Peyer's patch (tissue), 4 donors: Measurements from ENCODE around the gene CACNA2D1. TPM values are rescaled to one million over a fixed set of nuclear protein-coding genes. Genes with fewer than 3 reads are reported as not detected.

ENCODE experiments used
- DNase-seq, 3 donors: peaks; one replicate each; pipeline ENCODE4 v3.0.0-alpha.2; 2017 to 2019
- H3K27ac ChIP-seq, 4 donors: fragments of 200-600 bp; sonication (generic); one replicate each; pipeline ENCODE4 v1.5.1; 2016 to 2019
- H3K27me3 ChIP-seq, 2 donors: fragments of 200-600 bp; sonication (generic); one replicate each; pipeline ENCODE4 v1.5.1; 2019
- H3K36me3 ChIP-seq, 3 donors: fragments of 200-600 bp; sonication (generic); one replicate each; pipeline ENCODE4 v1.5.1; 2016 to 2019
- H3K4me1 ChIP-seq, 4 donors: fragments of 200-600 bp; sonication (generic); one replicate each; pipeline ENCODE4 v1.5.1; 2016 to 2019
- H3K4me3 ChIP-seq, 4 donors: fragments of 200-600 bp; sonication (generic); 1 replicate in 3 of 4; 2 replicates in 1 of 4; pipeline ENCODE4 v1.5.1; 2016 to 2019; ENCODE audit warnings: mild to moderate bottlenecking in 1 of 4
- H3K9me3 ChIP-seq, 4 donors: fragments of 200-600 bp; sonication (generic); one replicate each; pipeline ENCODE4 v1.5.1; 2016 to 2019; ENCODE audit warnings: mild to moderate bottlenecking in 1 of 4
- POLR2A ChIP-seq, 2 donors: fragments of 450-650 bp; IDR thresholded peaks; one replicate each; pipeline ENCODE4 v1.5.1; 2017; ENCODE audit warnings: antibody characterized with exemption in 2 of 2, mild to moderate bottlenecking in 2 of 2, moderate library complexity in 2 of 2
- total RNA-seq, 4 donors: library from RNA; depleted of rRNA; stranded (reverse); fragments of >200 nt; gene quantifications; one replicate each; pipeline ENCODE4 v1.1.0, GENCODE V29; 2016
- TF ChIP-seq, protein P1 (sequence below), 6 experiments: fragments of 450-650 bp in 4 of 6; fragments of 200-600 bp in 2 of 6; sonication (generic) in 1 of 6; IDR thresholded peaks; one replicate each; pipeline ENCODE4 v1.5.1; 2017 to 2019; ENCODE audit warnings: antibody characterized with exemption in 6 of 6, mild to moderate bottlenecking in 3 of 6, moderate library complexity in 1 of 6

The CACNA2D1 gene
- total RNA-seq, 4 donors from 2014 or later: 5.5 to 85.0 (median 11.5) TPM

DNA sequence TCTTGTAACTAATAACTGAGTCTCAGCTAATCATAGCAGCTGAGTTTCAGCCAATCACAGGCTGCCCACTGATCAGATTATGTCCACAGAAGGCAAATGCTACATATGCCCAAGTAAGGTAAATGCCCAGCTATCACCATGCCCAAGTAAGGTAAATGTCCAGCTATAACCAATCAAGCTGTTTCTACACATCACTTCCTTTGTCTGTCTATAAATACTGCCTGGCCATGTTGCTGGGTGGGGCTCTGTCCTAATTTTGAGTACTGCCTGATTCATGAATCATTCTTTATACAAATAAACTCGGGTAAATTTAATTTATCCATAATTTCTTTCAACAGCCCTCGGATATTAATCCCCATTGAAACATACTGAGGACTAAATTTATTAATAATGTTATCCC is 312.4 kb downstream of the CACNA2D1 start:
- DNase-seq: no peak
- H3K27me3 ChIP-seq: no peaks in the 10 kb centered on the region
- H3K36me3 ChIP-seq: no peaks in the 10 kb centered on the region
- TF ChIP-seq POLR2A (IDR thresholded peaks at IDR 0.05): no peak
- TF ChIP-seq, protein P1, sequence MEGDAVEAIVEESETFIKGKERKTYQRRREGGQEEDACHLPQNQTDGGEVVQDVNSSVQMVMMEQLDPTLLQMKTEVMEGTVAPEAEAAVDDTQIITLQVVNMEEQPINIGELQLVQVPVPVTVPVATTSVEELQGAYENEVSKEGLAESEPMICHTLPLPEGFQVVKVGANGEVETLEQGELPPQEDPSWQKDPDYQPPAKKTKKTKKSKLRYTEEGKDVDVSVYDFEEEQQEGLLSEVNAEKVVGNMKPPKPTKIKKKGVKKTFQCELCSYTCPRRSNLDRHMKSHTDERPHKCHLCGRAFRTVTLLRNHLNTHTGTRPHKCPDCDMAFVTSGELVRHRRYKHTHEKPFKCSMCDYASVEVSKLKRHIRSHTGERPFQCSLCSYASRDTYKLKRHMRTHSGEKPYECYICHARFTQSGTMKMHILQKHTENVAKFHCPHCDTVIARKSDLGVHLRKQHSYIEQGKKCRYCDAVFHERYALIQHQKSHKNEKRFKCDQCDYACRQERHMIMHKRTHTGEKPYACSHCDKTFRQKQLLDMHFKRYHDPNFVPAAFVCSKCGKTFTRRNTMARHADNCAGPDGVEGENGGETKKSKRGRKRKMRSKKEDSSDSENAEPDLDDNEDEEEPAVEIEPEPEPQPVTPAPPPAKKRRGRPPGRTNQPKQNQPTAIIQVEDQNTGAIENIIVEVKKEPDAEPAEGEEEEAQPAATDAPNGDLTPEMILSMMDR (IDR thresholded peaks at IDR 0.05): no peak
- no peaks in the 10 kb centered on the region for H3K4me1 ChIP-seq
- no peak overlapping the region for H3K4me3 ChIP-seq
- no peaks in the 10 kb centered on the region for H3K9me3 ChIP-seq
- H3K27ac ChIP-seq: no peak overlapping the region

GRCh38 chr7:82129091-82129490 is 314.5 kb downstream of the CACNA2D1 start:
- no peak overlapping the region for H3K4me3 ChIP-seq
- H3K9me3 ChIP-seq: no peaks in the 10 kb centered on the region
- no peaks in the 10 kb centered on the region for H3K4me1 ChIP-seq
- H3K27me3 ChIP-seq: no peaks in the 10 kb centered on the region
- no peak for TF ChIP-seq POLR2A (IDR thresholded peaks at IDR 0.05)
- TF ChIP-seq, protein P1 (IDR thresholded peaks at IDR 0.05): no peak
- H3K27ac ChIP-seq: no peak overlapping the region
- H3K36me3 ChIP-seq: no peaks in the 10 kb centered on the region
- DNase-seq: no peak

DNA sequence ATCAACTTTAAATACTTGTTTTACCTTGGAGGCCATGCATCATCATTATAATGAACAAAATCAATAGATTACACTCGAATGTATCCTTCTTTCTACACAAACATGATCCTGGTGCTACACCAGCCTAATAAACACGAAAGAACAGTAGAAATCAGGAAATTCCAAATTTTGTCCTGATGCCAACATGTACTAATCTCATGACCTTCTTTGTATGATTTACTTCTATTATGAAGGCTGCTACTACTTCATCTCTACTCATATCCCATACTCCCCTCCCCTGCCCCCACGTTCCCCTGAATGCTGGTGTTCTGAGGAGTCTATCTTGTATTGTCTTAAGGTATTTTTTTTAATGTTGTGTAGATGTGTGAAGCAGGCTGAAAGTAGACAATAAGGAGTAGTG is 315.0 kb downstream of the CACNA2D1 start:
- Histone ChIP-seq H3K9me3 (no peaks in the 10 kb centered on the region), H3K27me3 (no peaks in the 10 kb centered on the region), H3K27ac (no peak overlapping the region), H3K4me1 (no peaks in the 10 kb centered on the region), H3K4me3 (no peak overlapping the region), H3K36me3 (no peaks in the 10 kb centered on the region)
- DNase-seq: no peak
- TF ChIP-seq, protein P1 (IDR thresholded peaks at IDR 0.05): no peak
- no peak for TF ChIP-seq POLR2A (IDR thresholded peaks at IDR 0.05)

DNA sequence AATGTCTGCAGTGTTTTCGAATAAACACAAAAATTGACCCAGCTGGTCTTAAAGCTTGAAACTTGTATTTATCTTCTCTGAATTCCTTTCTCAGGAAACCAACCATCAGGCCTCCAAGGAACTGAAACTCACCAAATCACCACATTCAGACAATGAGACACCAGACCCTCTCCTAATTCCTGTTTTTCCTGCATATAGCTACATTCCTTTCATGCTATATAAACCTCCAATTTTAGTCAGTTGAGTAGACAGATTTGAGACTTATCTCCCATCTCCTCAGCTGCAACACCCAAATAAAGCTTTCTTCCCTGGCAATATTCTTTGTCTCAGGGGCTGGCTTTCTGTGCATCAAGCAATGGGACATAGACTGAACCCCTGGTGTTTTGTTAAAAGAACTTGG is 317.0 kb downstream of the CACNA2D1 start:
- TF ChIP-seq POLR2A (IDR thresholded peaks at IDR 0.05): no peak
- TF ChIP-seq, protein P1 (IDR thresholded peaks at IDR 0.05): no peak
- Histone ChIP-seq H3K4me3 (no peak overlapping the region), H3K27me3 (no peaks in the 10 kb centered on the region), H3K27ac (no peak overlapping the region), H3K9me3 (no peaks in the 10 kb centered on the region), H3K36me3 (no peaks in the 10 kb centered on the region), H3K4me1 (no peaks in the 10 kb centered on the region)
- no peak for DNase-seq

- no peak for TF ChIP-seq POLR2A (IDR thresholded peaks at IDR 0.05)
- TF ChIP-seq, protein P1 (IDR thresholded peaks at IDR 0.05): no peak
- Histone ChIP-seq H3K9me3 (no peaks in the 10 kb centered on the region), H3K36me3 (no peaks in the 10 kb centered on the region), H3K4me1 (no peaks in the 10 kb centered on the region), H3K27me3 (no peaks in the 10 kb centered on the region), H3K27ac (no peak overlapping the region), H3K4me3 (no peak overlapping the region)
- DNase-seq: no peak
These were observed 319.1 kb downstream of the CACNA2D1 start for GRCh38 chr7:82124445-82124844.

DNA sequence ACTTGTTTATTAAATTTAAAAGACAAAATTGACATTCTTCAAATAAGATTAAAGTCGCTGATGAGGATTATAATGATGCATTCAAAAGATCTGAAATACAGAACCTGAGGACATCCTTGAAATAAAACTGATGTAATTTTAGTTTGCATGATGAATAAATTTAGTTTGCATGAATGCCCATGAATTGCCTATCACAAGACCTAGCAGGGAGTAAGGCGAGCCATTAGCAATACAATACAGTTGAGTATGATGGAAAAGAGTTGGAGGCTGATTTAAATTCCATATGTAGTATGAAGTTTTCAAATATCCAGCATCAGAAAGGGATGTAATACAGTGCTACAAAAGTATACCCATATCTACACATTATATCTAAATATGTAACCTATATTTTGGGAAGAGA is 321.3 kb downstream of the CACNA2D1 start:
- Histone ChIP-seq H3K27me3 (no peaks in the 10 kb centered on the region), H3K9me3 (no peaks in the 10 kb centered on the region), H3K27ac (no peak overlapping the region), H3K36me3 (no peaks in the 10 kb centered on the region), H3K4me1 (no peaks in the 10 kb centered on the region), H3K4me3 (no peak overlapping the region)
- DNase-seq: no peak
- TF ChIP-seq, protein P1 (IDR thresholded peaks at IDR 0.05): no peak
- TF ChIP-seq POLR2A (IDR thresholded peaks at IDR 0.05): no peak
